ENCODE data around the gene IRS1. TPM values are rescaled to one million over a fixed set of nuclear protein-coding genes. Genes with fewer than 3 reads are reported as not detected.
A peak's percentile ranks its signal among the peaks of the same experiment; 100 is the strongest.

The IRS1 gene
- total RNA-seq, 2 donors from 2014 or later = 14.6 to 15.8 TPM

DNA sequence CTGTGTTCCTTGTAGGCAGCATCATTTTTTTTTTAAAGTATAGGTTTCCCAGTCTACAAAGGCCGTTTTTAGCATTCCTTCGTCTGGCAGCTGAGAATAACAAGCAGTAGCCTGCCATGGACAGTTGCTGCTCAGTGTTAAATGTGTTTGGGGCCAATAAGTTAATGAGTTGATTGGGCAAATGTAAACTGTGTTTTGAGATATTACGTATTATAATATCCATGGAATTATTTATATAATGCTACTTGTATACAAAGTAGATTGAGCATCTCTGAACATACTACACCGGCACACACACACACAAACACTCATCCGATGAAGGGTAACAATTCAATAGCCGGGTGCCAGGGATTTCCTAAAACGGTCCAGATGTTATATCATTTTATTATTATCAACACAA lies 97.2 kb downstream of the IRS1 start:
- no peaks in the 10 kb centered on the region for H3K9me3 ChIP-seq
- H3K27ac ChIP-seq = no peak overlapping the region
- no peak for DNase-seq (ENCODE audit: low spot score)
- H3K4me1 ChIP-seq = peaks cover 0 to 12% of the 10 kb centered on the region in 2 donors
- no peaks in the 10 kb centered on the region for H3K36me3 ChIP-seq
- TF ChIP-seq, protein P1, sequence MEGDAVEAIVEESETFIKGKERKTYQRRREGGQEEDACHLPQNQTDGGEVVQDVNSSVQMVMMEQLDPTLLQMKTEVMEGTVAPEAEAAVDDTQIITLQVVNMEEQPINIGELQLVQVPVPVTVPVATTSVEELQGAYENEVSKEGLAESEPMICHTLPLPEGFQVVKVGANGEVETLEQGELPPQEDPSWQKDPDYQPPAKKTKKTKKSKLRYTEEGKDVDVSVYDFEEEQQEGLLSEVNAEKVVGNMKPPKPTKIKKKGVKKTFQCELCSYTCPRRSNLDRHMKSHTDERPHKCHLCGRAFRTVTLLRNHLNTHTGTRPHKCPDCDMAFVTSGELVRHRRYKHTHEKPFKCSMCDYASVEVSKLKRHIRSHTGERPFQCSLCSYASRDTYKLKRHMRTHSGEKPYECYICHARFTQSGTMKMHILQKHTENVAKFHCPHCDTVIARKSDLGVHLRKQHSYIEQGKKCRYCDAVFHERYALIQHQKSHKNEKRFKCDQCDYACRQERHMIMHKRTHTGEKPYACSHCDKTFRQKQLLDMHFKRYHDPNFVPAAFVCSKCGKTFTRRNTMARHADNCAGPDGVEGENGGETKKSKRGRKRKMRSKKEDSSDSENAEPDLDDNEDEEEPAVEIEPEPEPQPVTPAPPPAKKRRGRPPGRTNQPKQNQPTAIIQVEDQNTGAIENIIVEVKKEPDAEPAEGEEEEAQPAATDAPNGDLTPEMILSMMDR (IDR thresholded peaks at IDR 0.05) = no peak
- H3K27me3 ChIP-seq = no peaks in the 10 kb centered on the region
- no peak overlapping the region for H3K4me3 ChIP-seq

DNA sequence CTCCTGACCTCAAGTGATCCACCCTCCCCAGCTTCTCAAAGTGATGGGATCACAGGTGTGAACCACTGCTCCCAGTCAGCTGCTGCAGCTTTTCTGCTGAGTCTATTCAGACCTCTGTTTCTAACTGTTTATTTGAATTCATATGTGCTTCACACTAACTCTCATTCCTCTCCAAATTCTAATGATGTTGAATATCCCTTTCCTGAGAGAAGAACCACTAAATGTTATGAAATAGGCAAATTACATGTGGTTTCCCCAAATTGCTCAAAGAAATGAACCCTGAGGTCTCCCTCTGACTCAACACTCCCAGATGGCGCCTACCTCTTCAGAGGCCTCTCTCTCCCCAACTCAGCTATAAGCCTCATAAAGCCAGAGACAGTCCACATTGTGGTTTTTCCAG lies 98.6 kb downstream of the IRS1 start:
- Histone ChIP-seq H3K36me3 (no peaks in the 10 kb centered on the region), H3K27ac (no peak overlapping the region), H3K27me3 (no peaks in the 10 kb centered on the region), H3K4me3 (no peak overlapping the region), H3K9me3 (no peaks in the 10 kb centered on the region), H3K4me1 (peaks cover 0 to 12% of the 10 kb centered on the region in 2 donors)
- TF ChIP-seq, protein P1 (IDR thresholded peaks at IDR 0.05) = no peak
- DNase-seq (ENCODE audit: low spot score) = no peak

GRCh38 chr2:226699321-226699720 lies 100.3 kb downstream of the IRS1 start:
- Histone ChIP-seq H3K27ac (peak overlapping the region in 1 of 2 donors; percentile 65), H3K9me3 (no peaks in the 10 kb centered on the region), H3K4me3 (no peak overlapping the region), H3K36me3 (no peaks in the 10 kb centered on the region), H3K4me1 (peaks cover 0 to 13% of the 10 kb centered on the region in 2 donors), H3K27me3 (no peaks in the 10 kb centered on the region)
- TF ChIP-seq, protein P1 (IDR thresholded peaks at IDR 0.05) = peak in 1 of 2 donors; percentile 10
- DNase-seq (ENCODE audit: low spot score) = peak; percentile 80

GRCh38 chr2:226698671-226699070 lies 100.9 kb downstream of the IRS1 start:
- TF ChIP-seq, protein P1 (IDR thresholded peaks at IDR 0.05) = no peak
- Histone ChIP-seq H3K27me3 (no peaks in the 10 kb centered on the region), H3K36me3 (no peaks in the 10 kb centered on the region), H3K9me3 (no peaks in the 10 kb centered on the region), H3K4me1 (peaks cover 0 to 19% of the 10 kb centered on the region in 2 donors), H3K4me3 (no peak overlapping the region), H3K27ac (peak overlapping the region in 1 of 2 donors; percentile 65)
- no peak for DNase-seq (ENCODE audit: low spot score)

DNA sequence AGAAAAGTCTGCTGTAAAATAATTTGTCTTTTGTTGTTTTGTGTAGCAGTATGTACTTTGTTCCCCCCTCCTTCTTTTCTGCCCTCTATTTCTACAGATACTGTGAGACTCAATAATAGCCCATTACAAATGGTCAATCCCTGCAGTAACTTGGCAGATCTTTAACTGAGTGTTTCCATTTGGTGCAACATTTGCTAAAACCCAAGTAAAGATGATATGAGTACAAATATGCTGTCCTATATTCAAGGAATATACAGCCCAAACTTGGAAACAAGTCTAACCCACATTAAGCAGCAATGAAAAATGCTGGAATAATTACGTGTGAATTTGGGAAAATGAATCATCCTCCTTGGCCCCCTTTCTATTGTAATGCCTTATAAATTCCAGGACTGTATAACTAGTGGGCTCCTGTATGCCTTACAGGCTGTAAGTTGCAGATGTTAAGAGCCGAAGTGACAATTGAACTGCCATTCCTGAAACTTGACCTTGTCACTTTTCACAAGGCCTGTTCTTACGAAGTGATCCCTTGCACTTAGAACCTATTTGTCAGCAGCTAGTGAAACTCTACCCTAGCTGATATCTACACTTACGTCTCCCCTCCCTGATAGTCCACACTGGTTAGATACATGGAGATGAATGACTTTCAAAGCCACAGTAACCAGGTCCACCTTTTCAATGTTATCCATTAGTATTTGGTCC lies 104.9 kb downstream of the IRS1 start:
- TF ChIP-seq, protein P1 (IDR thresholded peaks at IDR 0.05) = no peak
- Histone ChIP-seq H3K4me1 (peaks cover 0 to 41% of the 10 kb centered on the region in 2 donors), H3K27ac (no peak overlapping the region), H3K36me3 (no peaks in the 10 kb centered on the region), H3K4me3 (no peak overlapping the region), H3K27me3 (no peaks in the 10 kb centered on the region), H3K9me3 (no peaks in the 10 kb centered on the region)
- no peak for DNase-seq (ENCODE audit: low spot score)

DNA sequence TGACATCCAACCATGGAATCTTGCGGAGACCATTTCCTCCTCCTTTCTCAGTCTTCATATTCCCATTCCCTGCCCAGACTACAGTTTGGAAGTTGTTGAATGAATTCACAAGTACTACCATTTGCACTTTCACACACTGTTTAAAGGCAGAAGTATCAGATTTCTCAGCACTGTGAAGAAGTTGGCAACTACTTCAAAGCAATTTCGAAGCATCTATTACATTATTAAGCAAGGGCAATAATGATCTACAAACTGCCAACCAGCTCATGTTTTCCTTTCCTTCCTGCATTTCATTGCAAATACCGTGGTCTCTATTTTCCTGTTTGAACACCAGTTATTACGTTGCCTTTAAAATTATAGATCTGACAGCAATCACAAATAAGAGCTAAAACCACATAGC lies 105.5 kb downstream of the IRS1 start:
- H3K4me3 ChIP-seq = no peak overlapping the region
- H3K4me1 ChIP-seq = peaks cover 0 to 36% of the 10 kb centered on the region in 2 donors
- no peaks in the 10 kb centered on the region for H3K36me3 ChIP-seq
- no peak overlapping the region for H3K27ac ChIP-seq
- no peaks in the 10 kb centered on the region for H3K9me3 ChIP-seq
- DNase-seq (ENCODE audit: low spot score) = no peak
- TF ChIP-seq, protein P1 (IDR thresholded peaks at IDR 0.05) = no peak
- no peaks in the 10 kb centered on the region for H3K27me3 ChIP-seq
